Omental fat pad (tissue), 4 donors: ENCODE data around the gene TPCN2. TPM values are rescaled to one million over a fixed set of nuclear protein-coding genes. Genes with fewer than 3 reads are reported as not detected.
"Not testable (repeated sequence)": the region's sequence is repeated elsewhere in the genome, so short reads cannot be mapped to it uniquely, and the experiment has no call there.

Source experiments
- ATAC-seq: fragments of 150-250 bp; one replicate; pipeline ENCODE4 v1.9.1; 2016; ENCODE audit warnings: mild to moderate bottlenecking, moderate library complexity; ENCODE audit not compliant: low FRiP score
- DNase-seq: peaks from one replicate; pipeline ENCODE4 v3.0.0-alpha.2; 2019; ENCODE audit warnings: low spot score
- total RNA-seq, 4 donors: library from RNA; depleted of rRNA; stranded (reverse); fragments of >200 nt; gene quantifications; one replicate each; pipeline ENCODE4 v1.1.0, GENCODE V29; 2016
- TF ChIP-seq, protein P1 (sequence below), 3 donors: fragments of 450-650 bp; IDR thresholded peaks; one replicate each; pipeline ENCODE4 v1.5.1; 2016 to 2017; ENCODE audit warnings: antibody characterized with exemption in 3 of 3, mild to moderate bottlenecking in 3 of 3, moderate library complexity in 2 of 3

Gene TPCN2
- total RNA-seq, 4 donors from 2014 or later, result 11.8 to 23.3 (median 15.4) TPM

DNA sequence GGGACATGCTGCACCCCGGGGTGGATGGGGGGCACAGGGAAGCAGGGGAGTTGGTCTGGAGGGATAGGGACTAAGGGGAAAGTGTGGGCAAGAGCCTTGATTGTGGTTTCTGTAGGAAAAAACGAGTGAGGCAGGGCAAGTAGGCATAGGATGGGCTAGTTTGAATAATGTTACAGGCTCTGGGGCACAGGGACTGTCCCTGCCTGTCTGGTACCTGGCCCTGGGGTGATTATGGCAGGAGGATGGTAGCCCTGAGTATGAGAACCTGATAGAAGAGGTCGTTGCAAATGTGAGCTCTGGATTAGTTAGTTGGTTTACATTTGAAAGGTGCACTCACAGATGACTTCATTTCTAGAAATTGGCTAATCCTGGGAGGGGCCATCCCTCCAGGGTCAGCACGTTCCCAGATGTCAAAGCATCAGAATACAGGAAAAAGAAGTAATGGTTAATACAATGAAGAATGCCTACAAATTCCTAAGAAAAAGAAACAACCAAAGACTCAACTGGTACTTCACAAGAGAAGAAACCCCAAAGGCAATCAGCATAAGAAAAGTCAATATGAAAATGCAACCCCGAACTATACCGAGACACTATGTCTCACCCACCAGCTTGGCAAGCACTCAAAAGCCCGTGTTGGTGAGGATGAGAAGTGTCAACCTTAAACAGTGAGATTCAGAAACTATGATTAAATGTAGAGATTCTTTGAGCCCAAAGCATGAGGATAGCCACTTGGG lies 95.8 kb downstream of the TPCN2 start:
- no peak for DNase-seq
- no peak for ATAC-seq
- TF ChIP-seq, protein P1, sequence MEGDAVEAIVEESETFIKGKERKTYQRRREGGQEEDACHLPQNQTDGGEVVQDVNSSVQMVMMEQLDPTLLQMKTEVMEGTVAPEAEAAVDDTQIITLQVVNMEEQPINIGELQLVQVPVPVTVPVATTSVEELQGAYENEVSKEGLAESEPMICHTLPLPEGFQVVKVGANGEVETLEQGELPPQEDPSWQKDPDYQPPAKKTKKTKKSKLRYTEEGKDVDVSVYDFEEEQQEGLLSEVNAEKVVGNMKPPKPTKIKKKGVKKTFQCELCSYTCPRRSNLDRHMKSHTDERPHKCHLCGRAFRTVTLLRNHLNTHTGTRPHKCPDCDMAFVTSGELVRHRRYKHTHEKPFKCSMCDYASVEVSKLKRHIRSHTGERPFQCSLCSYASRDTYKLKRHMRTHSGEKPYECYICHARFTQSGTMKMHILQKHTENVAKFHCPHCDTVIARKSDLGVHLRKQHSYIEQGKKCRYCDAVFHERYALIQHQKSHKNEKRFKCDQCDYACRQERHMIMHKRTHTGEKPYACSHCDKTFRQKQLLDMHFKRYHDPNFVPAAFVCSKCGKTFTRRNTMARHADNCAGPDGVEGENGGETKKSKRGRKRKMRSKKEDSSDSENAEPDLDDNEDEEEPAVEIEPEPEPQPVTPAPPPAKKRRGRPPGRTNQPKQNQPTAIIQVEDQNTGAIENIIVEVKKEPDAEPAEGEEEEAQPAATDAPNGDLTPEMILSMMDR (IDR thresholded peaks at IDR 0.05), result no peak

DNA sequence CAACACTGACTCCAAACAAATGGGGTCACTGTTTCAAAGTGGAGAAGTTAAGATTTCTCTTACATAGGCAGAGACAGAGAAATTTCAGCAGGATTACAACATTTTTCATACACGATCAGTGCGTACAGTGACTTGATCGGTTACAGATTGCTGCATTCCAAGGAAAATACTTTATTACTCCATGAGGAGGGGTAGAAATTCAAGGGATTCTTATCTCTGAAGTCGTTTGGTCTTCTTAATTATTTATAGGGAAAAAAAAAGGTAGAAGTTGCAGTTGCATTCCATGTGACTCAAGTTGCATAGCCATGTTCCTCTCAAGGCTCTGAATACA lies 96.3 kb downstream of the TPCN2 start:
- no peak for DNase-seq
- TF ChIP-seq, protein P1 (IDR thresholded peaks at IDR 0.05), result no peak
- no peak for ATAC-seq

DNA sequence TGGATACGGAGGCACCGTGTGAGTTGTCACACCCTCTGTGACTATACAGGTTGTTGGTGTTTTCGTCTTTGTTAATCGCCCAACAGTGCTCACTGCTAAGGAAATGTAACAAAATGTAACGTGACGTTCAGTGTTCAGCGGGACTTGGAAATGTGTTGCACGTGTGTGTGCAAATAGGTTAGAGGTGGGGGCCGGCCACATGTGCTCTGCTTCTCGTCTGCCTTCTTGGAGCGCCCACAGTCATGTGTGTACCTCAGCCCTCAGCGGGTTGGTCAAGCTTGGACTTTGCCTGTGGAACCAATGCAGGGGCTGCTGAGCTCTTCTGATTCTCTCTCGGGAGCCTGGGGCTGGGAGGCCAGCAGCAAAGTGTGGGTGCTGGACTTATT lies 99.6 kb downstream of the TPCN2 start:
- DNase-seq (no peak), ATAC-seq (no peak)
- TF ChIP-seq, protein P1 (IDR thresholded peaks at IDR 0.05), result no peak

DNA sequence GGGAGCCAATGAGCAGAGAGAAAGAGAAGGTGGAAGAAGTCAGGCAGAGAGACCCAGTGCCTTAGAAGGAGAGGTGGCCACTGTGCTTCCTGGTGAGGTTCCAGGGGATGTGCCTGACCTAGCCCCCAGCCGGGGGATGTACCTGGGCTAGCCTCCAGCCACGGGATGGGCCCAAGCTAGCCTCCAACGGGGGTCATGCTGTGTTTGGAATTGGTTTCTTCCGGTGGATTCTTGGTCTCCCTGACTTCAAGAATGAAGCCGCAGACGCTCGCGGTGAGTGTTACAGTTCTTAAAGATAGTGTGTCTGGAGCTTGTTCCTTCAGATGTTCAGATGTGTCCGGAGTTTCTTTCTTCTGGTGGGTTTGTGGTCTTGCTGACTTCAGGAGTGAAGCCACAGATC lies 100.1 kb downstream of the TPCN2 start:
- ATAC-seq (no peak), DNase-seq (no peak)
- TF ChIP-seq, protein P1 (IDR thresholded peaks at IDR 0.05), result no peak

DNA sequence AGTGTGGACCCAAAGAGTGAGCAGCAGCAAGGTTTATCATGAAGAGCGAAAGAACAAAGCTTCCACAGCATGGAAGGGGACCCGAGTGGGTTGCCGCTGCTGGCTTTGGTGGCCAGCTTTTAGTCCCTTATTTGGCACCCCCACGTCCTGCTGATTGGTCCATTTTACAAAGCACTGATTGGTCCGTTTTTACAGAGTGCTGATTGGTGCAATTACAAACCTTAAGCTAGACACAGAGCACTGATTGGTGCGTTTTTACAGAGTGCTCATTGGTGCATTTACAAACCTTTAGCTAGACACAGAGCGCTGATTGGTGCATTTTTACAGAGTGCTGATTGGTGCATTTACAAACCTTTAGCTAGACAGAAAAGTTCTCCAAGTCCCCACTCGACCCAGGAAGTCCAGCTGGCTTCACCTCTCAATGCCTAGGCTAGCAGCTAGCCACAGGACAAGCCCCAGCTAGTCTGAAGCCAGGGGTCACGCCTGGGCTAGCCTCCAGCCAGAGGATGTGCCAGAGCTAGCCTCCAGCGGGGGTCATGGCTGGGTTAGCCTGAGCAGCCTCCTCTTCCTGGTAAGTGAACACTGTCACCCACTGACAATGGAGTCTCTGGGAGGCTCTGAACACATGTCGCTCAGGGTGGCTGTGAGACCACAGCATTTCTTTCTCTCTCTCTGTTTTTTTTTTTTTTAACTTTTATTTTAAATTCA lies 100.8 kb downstream of the TPCN2 start:
- DNase-seq, ATAC-seq: not testable (repeated sequence)

DNA sequence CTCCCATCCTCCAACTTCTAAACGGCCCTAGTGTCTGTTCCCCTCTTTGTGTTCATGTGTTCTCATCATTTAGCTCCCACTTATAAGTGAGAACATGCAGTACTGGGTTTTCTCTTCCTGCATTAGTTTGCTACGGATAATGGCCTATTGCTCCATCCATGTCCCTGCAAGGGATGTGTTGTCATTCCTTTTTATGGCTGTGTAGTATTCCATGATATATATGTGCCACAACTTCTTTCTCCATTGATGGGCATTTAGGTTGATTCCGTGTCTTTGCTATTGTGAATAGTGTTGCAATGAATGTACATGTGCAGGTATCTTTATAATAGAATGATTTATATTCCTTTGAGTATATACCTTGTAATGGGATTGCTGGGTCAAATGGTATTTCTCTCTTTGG lies 101.4 kb downstream of the TPCN2 start:
- DNase-seq, result no peak
- TF ChIP-seq, protein P1 (IDR thresholded peaks at IDR 0.05), result no peak
- ATAC-seq, result no peak

DNA sequence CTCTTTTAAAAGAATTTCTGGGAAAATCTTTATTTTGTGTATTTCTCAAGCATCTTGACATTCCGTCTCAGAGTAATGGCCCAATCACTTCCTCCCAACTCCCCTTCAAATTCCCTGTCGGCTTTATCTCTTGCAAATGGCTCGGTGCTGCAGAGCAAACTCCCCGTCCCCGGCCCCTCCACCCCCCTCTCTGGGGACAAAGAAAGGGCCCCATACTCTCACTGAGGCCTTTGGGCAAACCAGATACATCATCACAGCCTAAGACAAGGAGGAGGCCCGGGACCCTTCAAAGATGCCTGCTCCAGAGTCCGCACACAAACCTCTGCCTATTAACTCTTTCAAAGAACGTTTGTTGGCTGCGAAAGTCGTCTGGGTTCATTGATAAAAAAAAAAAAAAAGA lies 103.1 kb downstream of the TPCN2 start:
- no peak for ATAC-seq
- TF ChIP-seq, protein P1 (IDR thresholded peaks at IDR 0.05), result no peak

More for the DNA sequence above, 103.1 kb downstream of the TPCN2 start:
- no peak for DNase-seq
